Right cardiac atrium (tissue), 5 donors: ENCODE data around the gene BMP8A. TPM values are rescaled to one million over a fixed set of nuclear protein-coding genes. Genes with fewer than 3 reads are reported as not detected.
"Not testable (repeated sequence)": the region's sequence is repeated elsewhere in the genome, so short reads cannot be mapped to it uniquely, and the experiment has no call there.

Experiments used
- ATAC-seq, 2 donors: fragments of 200-7000 bp; cut with Tn5 transposase; one replicate each; pipeline versions ENCODE4 v1.8.0 to v1.9.1; 2020; ENCODE audit warnings: moderate library complexity in 2 of 2, mild to moderate bottlenecking in 1 of 2
- DNase-seq, 3 donors: peaks; one replicate each; pipeline ENCODE4 v3.0.0-alpha.2; 2020
- H3K27ac ChIP-seq: one replicate; pipeline ENCODE4 v1.5.1; 2013; ENCODE audit warnings: mild to moderate bottlenecking, low read length, control low read depth, moderate library complexity
- H3K27me3 ChIP-seq: one replicate; pipeline ENCODE4 v1.6.1; 2013; ENCODE audit not compliant: control insufficient read depth, insufficient read depth
- H3K4me1 ChIP-seq: one replicate; pipeline ENCODE4 v1.6.1; 2013; ENCODE audit warnings: low read length; ENCODE audit not compliant: control insufficient read depth, insufficient read depth
- H3K4me3 ChIP-seq: one replicate; pipeline ENCODE4 v1.5.1; 2013; ENCODE audit warnings: low read length, control low read depth
- H3K9me3 ChIP-seq: one replicate; pipeline ENCODE4 v1.6.1; 2013; ENCODE audit warnings: low read length; ENCODE audit not compliant: control insufficient read depth
- WGBS: extraction: QIAGEN DNeasy Blood & Tissue Kit; methylation state at CpG from one replicate; pipeline ENCODE4 v1.1.7; 2013; 5-methylcytosine and 5-hydroxymethylcytosine counted together
- intact Hi-C, 4 donors: fragments of 100-400 bp; cut with DNase I; formaldehyde crosslinking; loops; one replicate each; pipeline versions ENCODE4 v1.11.0 to v1.14.0; 2022 to 2023
- polyA plus RNA-seq: library from polyadenylated mRNA; stranded (reverse); fragments of 200-250 nt; gene quantifications from one replicate; pipeline ENCODE4 v1.2.3, GENCODE V29; 2013
- total RNA-seq, 4 donors: library from RNA; stranded (reverse); fragmentation: NEBNext Ultra II Directional; extraction: Animal tissue kit (Norgen Biotek cat#: 25700); gene quantifications; one replicate each; pipeline ENCODE4 v1.2.1, GENCODE V29; 2021
- donor health status: healthy with polysubstance abuse.
- donor health status: DM: no; HTN: yes; CAD: no.
- donor health status: DM: no; HTN: no; CAD: no.
- donor health status: DM: no; HTN: yes; CAD: no; lungs with severe emphysema.
- donor health status: DM: yes; HTN: yes; CAD: no.

Gene BMP8A
- total and polyA plus RNA-seq, 5 donors, result 0.32 to 2.5 (median 2.0) TPM

DNA sequence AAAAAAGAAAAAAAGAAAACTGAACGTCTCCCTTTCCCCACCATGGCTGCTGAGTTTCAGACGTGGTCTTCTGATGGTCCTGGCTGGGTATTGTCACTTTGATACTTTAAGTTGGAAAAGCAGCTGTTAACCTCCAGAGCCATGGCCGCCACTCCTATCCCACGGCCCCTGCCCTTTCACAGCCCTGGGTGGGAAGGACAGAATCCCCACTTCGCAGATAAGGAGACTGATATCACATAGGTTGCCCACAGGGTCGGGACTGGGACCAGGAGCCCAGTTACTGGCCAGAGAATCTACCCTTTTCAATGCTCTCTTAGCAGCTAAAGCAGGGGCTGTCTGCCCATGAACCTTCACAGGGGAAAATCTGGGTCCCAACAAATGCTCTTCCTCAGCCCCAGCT is 16.8 kb downstream of the BMP8A start:
- no peak overlapping the region for H3K27ac ChIP-seq
- no peaks in the 10 kb centered on the region for H3K9me3 ChIP-seq
- WGBS, result 80% methylated on average over 6 of the region's 6 CpGs

DNA sequence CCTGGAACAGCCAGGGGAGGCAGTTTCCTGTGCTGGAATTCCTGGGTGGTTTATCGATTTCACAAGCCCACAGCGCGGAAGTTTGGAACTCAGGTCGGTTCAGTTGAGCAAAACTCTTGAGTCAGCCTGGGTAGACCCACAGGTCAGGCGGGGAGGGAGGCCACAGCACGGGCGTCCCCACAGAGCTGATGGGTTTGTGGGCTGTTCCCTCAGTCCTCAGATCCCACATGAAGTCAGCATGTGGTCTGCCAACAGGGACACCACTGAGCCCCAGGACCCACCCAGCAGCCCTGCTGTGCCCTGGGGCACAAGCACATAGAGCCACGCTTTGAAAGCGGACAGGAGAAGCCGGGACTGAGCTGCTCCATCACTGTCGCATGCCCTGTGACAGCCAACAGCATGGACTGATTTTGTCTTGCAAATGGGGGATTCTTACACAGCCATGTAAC is 17.4 kb downstream of the BMP8A start:
- ATAC-seq (peak in 1 of 2 donors; percentile 11), DNase-seq (no peak)
- H3K4me1 ChIP-seq, result no peaks in the 10 kb centered on the region
- WGBS, result 73% methylated on average over 11 of the region's 11 CpGs
- intact Hi-C loops, result no loop called here
- H3K27ac ChIP-seq, result no peak overlapping the region
- no peaks in the 10 kb centered on the region for H3K9me3 ChIP-seq
- H3K4me3 ChIP-seq, result no peak overlapping the region
- no peaks in the 10 kb centered on the region for H3K27me3 ChIP-seq

More for the DNA sequence above, 16.8 kb downstream of the BMP8A start:
- DNase-seq (no peak), ATAC-seq (no peak)
- no peaks in the 10 kb centered on the region for H3K27me3 ChIP-seq
- no peak overlapping the region for H3K4me3 ChIP-seq
- H3K4me1 ChIP-seq, result no peaks in the 10 kb centered on the region
- intact Hi-C loops, result no loop called here

DNA sequence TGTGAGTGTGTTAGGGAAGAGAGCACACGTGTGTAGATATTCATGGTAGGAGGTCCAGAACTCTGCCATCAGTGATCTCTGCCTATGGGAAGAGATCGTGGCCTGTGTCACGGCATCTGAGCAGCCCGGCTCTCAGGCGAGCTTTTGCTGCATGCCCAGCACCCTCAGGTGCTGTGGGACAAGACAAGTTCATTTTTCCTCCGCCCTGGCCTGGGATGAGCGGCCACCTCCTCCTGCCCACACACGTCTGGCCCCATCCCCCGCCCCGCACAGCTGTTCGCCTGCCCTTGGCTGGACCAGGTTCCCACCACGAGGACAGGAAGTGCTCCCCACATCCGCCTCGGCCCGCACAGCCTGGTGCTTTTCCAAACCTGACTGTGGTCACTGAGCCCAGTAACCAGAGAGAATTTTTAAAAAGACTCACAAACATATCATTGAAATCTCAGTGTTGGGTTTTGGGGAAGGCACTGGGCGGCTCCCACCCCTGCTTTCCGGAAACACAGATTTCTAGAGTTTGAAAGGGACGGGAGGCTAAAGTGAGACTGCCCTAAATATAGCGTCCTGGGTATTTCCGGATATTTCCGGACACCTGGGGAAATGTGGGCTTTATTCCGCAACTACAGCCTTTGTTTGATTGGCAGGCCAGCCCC is 18.0 kb downstream of the BMP8A start:
- Histone ChIP-seq H3K9me3 (no peaks in the 10 kb centered on the region), H3K27ac (no peak overlapping the region), H3K4me1 (no peaks in the 10 kb centered on the region), H3K27me3 (no peaks in the 10 kb centered on the region), H3K4me3 (no peak overlapping the region)
- ATAC-seq, result peak; percentile 47 to 48
- peak in 2 of 3 donors; percentile 76 to 80 for DNase-seq
- WGBS, result 49% methylated on average over 22 of the region's 22 CpGs
- intact Hi-C loops, result no loop called here

DNA sequence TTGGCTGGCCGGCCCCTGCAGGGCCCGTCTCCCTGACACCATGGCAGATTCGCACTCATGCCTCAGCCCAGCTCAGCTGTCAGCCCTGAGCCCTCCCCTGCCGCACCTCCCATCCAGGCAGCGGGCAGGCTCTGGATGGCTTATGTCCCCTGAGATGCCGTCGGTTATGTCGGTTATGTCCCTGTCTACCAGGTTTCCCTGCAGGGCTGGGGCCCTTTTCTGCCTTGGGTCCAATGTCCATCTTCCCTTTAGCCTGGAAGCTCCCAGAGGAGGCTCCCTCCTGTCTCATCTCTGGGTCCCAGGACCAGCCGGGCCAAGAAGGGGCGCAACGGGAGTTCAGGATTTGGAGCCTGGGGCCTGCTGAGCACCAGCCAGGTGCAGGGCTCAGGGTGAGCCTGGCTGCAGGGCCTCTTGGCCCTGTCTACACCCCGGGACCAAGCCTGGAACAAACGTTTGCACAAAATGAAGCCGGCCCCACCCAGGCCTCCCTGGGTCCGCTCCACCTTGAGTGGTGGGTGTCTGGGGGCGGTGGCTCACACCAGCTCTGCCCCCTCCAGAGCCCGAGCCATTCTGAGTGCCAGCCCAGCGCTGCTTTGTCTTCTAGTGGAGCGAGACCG is 19.2 kb downstream of the BMP8A start:
- H3K9me3 ChIP-seq, DNase-seq, ATAC-seq, H3K27ac ChIP-seq, intact Hi-C loops, H3K4me1 ChIP-seq, H3K27me3 ChIP-seq, H3K4me3 ChIP-seq: not testable (repeated sequence)
- WGBS, result 96% methylated on average over 16 of the region's 20 CpGs

DNA sequence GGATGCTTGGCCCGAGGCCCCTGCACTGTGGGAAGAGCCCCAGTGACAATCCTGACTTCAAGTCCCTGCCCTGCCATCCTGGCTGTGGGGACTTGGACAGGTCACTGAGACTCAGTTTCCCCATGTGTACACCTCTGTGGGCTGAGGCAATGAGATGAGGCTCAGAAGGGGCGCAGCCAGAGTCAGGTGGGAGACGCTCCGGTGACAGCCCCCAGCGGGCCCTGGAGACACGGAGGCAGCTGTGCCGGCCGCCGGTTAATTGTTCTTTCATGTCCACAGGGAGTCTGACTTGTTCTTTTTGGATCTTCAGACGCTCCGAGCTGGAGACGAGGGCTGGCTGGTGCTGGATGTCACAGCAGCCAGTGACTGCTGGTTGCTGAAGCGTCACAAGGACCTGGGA is 20.0 kb downstream of the BMP8A start:
- DNase-seq, H3K27ac ChIP-seq, ATAC-seq, H3K9me3 ChIP-seq, intact Hi-C loops, H3K4me1 ChIP-seq, H3K27me3 ChIP-seq, H3K4me3 ChIP-seq: not testable (repeated sequence)
- WGBS, result 73% methylated on average over 8 of the region's 13 CpGs

DNA sequence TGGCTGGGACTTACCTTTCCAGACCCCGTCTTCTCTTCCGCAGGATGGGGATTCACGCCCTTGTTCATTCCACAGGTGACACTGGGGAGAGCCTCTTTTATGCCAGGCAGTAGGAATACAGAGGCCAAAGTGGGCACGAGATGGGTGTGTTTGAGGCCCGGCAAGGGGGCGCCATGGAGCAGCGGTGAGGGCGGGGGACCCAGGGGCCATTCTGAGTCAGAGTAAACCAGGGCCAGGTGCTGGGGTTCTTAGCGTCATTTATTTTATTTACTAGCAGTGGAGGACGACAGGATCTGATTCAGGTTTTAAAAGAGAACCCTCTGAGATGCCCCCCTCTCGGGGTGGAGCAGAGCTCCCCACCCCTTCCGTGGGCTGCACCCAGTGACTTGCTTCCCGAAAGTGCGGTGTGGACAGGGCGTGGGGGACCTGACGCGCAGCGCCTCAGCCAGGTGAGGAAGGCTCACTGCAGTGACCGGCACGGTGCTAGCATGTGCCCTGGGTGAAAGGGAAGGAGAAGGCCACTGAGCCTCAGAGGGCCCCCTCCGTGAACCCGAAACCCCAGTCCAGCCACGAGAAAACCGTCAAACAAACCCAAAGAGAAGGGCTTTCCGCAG is 20.9 kb downstream of the BMP8A start:
- intact Hi-C loops, H3K4me1 ChIP-seq, H3K4me3 ChIP-seq, ATAC-seq, H3K27ac ChIP-seq, H3K27me3 ChIP-seq, H3K9me3 ChIP-seq, DNase-seq: not testable (repeated sequence)
- WGBS, result 41% methylated on average over 7 of the region's 25 CpGs

DNA sequence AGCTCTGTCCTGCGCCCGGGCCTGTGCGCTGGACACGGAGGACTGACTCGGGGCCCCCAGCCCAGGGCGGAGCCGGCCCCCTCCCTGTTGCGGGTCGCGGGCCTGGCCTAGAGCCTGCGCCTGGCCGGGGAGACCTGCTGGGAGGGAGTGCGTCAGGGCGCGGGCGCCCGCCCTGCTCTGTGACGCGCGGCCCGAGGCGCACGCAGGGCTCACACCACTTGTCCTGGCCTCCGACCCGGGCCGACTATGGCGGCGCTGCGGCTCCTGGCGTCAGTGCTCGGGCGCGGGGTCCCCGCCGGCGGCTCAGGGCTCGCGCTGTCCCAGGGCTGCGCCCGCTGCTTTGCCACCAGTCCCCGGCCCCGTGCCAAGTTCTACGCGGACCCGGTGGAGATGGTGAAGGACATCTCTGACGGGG is 23.3 kb downstream of the BMP8A start:
- intact Hi-C loops, H3K4me1 ChIP-seq, H3K27ac ChIP-seq, H3K9me3 ChIP-seq, H3K4me3 ChIP-seq, H3K27me3 ChIP-seq: not testable (repeated sequence)
- ATAC-seq, result peak; percentile 81 to 87
- DNase-seq, result peak; percentile 50 to 77 (median 75)
- 3% methylated on average over 35 of the region's 46 CpGs for WGBS

DNA sequence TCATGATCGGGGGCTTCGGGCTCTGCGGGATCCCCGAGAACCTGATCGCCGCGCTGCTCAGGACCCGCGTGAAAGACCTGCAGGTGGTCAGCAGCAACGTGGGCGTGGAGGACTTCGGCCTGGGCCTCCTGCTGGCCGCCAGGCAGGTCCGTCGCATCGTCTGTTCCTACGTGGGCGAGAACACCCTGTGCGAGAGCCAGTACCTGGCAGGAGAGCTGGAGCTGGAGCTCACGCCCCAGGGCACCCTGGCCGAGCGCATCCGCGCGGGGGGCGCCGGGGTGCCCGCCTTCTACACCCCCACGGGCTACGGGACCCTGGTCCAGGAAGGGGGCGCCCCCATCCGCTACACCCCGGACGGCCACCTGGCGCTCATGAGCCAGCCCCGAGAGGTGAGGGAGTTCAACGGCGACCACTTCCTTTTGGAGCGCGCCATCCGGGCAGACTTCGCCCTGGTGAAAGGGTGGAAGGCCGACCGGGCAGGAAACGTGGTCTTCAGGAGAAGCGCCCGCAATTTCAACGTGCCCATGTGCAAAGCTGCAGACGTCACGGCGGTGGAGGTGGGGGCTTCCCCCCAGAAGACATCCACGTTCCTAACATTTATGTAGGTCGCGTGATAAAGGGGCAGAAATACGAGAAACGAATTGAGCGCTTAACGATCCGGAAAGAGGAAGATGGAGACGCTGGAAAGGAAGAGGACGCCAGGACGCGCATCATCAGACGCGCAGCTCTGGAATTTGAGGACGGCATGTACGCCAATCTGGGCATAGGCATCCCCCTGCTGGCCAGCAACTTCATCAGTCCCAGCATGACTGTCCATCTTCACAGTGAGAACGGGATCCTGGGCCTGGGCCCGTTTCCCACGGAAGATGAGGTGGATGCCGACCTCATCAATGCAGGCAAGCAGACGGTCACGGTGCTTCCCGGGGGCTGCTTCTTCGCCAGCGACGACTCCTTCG is 24.0 kb downstream of the BMP8A start:
- H3K27ac ChIP-seq, intact Hi-C loops, H3K4me1 ChIP-seq, H3K27me3 ChIP-seq, H3K9me3 ChIP-seq: not testable (repeated sequence)
- DNase-seq, result peak in 1 of 3 donors; percentile 19
- peak overlapping the region; percentile 3 for H3K4me3 ChIP-seq
- ATAC-seq, result peak; percentile 22 to 25
- WGBS, result 9% methylated on average over 22 of the region's 78 CpGs

DNA sequence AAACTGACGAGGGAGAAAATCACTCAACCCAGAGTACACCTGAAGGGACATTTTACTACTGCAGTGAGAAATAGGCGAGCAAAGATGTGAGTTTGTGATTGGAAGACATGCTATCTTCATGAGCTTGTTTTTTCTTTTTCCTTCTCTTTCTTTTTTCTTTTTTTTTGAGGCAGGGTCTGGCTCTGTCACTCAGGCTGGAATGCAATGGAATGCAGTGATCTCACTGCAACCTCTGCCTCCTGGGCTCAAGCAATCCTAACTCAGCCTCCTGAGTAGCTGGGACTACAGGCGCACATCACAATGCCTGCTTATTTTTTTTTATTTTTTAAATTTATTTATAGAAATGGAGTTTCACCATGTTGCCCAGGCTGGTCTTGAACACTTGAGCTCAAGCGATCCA is 25.4 kb downstream of the BMP8A start:
- intact Hi-C loops, H3K4me3 ChIP-seq: not testable (repeated sequence)
- WGBS, result 77% methylated on average over 4 of the region's 4 CpGs

GRCh38 chr1:39517936-39518335 is 26.5 kb downstream of the BMP8A start:
- H3K27ac ChIP-seq, H3K4me3 ChIP-seq, intact Hi-C loops, ATAC-seq, H3K4me1 ChIP-seq, H3K9me3 ChIP-seq, H3K27me3 ChIP-seq, DNase-seq: not testable (repeated sequence)
- WGBS, result 84% methylated on average over 6 of the region's 7 CpGs

More for the DNA sequence above, 25.4 kb downstream of the BMP8A start:
- not testable (repeated sequence) for ATAC-seq, H3K27me3 ChIP-seq, H3K27ac ChIP-seq, H3K9me3 ChIP-seq, H3K4me1 ChIP-seq, DNase-seq
